Superior temporal gyrus (tissue), 1 donor: ENCODE data around the gene BCKDK.
"Not testable (repeated sequence)": the region's sequence is repeated elsewhere in the genome, so short reads cannot be mapped to it uniquely, and the experiment has no call there.

Source experiments
- DNase-seq: peaks from one replicate; pipeline ENCODE4 v3.0.0-alpha.2; 2016; ENCODE audit errors: extremely low spot score

BCKDK gene

GRCh38 chr16:31141489-31142108 lies 33.4 kb downstream of the BCKDK start:
- no peak for DNase-seq

- peak; percentile 89 for DNase-seq
Observed at GRCh38 chr16:31142109-31143010, 34.2 kb downstream of the BCKDK start.

- no peak for DNase-seq
Observed at GRCh38 chr16:31143011-31143693, 35.0 kb downstream of the BCKDK start.

- DNase-seq, result no peak
Observed at GRCh38 chr16:31143694-31144148, 35.5 kb downstream of the BCKDK start.

GRCh38 chr16:31144418-31144817 lies 36.2 kb downstream of the BCKDK start:
- DNase-seq, result not testable (repeated sequence)

- DNase-seq, result no peak
Observed at GRCh38 chr16:31145398-31145990, 37.3 kb downstream of the BCKDK start.

GRCh38 chr16:31147574-31147973 lies 39.4 kb downstream of the BCKDK start:
- no peak for DNase-seq

- no peak for DNase-seq
Observed at GRCh38 chr16:31148281-31148728, 40.1 kb downstream of the BCKDK start.

- DNase-seq, result no peak
Observed at GRCh38 chr16:31148896-31149295, 40.7 kb downstream of the BCKDK start.

GRCh38 chr16:31149332-31149731 lies 41.1 kb downstream of the BCKDK start:
- no peak for DNase-seq

GRCh38 chr16:31149894-31150890 lies 42.0 kb downstream of the BCKDK start, which contains the start of gene PRSS36:
TSS of gene PRSS36 (minus strand) at chr16:31150066. CDS start at chr16:31150035, 31 bp downstream.
- no peak for DNase-seq

GRCh38 chr16:31150976-31151375 lies 42.8 kb downstream of the BCKDK start:
- DNase-seq, result not testable (repeated sequence)

- DNase-seq, result peak; percentile 10
Observed at GRCh38 chr16:31157136-31157535, 49.0 kb downstream of the BCKDK start.
